H1 (cell line): ENCODE results near the gene RAMP1. TPM values are rescaled to one million over a fixed set of nuclear protein-coding genes. Genes with fewer than 3 reads are reported as not detected.

Experiments
- CHD1 ChIP-seq: IDR thresholded peaks from 2 replicates; pipeline ENCODE4 v1.6.1; 2012; ENCODE audit warnings: low read depth, low read length, improper control_type of control experiment
- CTBP2 ChIP-seq: IDR thresholded peaks from 2 replicates; pipeline ENCODE4 v1.7.0; 2011; ENCODE audit warnings: borderline replicate concordance, mild to moderate bottlenecking, moderate library complexity, mixed read lengths, low read length; ENCODE audit not compliant: insufficient read depth, insufficient read length
- POLR2A ChIP-seq, 2 experiments: IDR thresholded peaks; 1 replicate in 1 of 2; 2 replicates in 1 of 2; pipeline ENCODE4 v1.6.1; 2011; ENCODE audit warnings: low read depth in 2 of 2, low read length in 2 of 2, mild to moderate bottlenecking in 2 of 2; ENCODE audit errors: control extremely low read depth in 1 of 2
- RBBP5 ChIP-seq: IDR thresholded peaks from 2 replicates; pipeline ENCODE4 v1.7.1; 2012; ENCODE audit warnings: low read depth, mild to moderate bottlenecking, inconsistent platforms, low read length, moderate library complexity, borderline replicate concordance
- SP2 ChIP-seq: IDR thresholded peaks from 2 replicates; pipeline ENCODE4 v1.6.1; 2012; ENCODE audit warnings: mild to moderate bottlenecking, low read length, inconsistent platforms
- SP4 ChIP-seq: IDR thresholded peaks from 2 replicates; pipeline ENCODE4 v1.6.1; 2012; ENCODE audit warnings: low read length, inconsistent platforms
- polyA plus RNA-seq, 7 experiments: library from polyadenylated mRNA; depleted of rRNA in 3 of 7; stranded (reverse) in 5 of 7; unstranded in 2 of 7; fragments of >200 nt in 5 of 7; fragments of 200-250 nt in 2 of 7; gene quantifications; 1 replicate in 5 of 7; 2 replicates in 1 of 7; 4 replicates in 1 of 7; pipeline versions ENCODE4 v1.2.1 to v1.2.3, GENCODE V29; 2011 to 2013; ENCODE audit warnings: missing spikeins in 2 of 7, mixed read lengths in 2 of 7
- total RNA-seq: library from RNA; stranded (reverse); fragmentation: NEBNext Ultra II Directional; extraction: Animal tissue kit (Norgen Biotek cat#: 25700); gene quantifications from 2 replicates; pipeline ENCODE4 v1.2.1, GENCODE V29; 2021

The RAMP1 gene
- total and polyA plus RNA-seq, 2 of the 8 experiments (the other 6 are each of a cell fraction or from before 2014, with no cell fraction given): 0.65 to 4.3 TPM

DNA sequence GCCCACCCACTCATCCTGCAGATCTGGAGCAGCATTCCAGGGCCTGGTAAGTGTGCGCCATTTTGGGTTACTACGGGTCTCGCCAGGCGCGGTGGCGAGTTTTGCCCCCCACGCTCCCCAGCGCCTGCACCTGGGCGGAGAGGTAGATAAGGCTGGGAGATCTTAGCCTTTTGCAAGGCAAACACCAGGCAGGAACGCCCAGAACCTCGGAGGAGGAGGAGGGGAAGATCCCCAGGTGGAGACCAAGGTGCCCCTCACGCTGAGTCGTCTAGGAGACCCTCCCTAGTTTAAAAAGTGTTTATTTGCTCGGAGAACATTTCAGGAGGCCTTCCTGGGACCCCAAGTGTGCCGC lies 365 bp upstream of the RAMP1 start (continued):
- no peak for TF ChIP-seq RBBP5
- no peak for TF ChIP-seq SP2
- TF ChIP-seq POLR2A (IDR thresholded peaks at IDR 0.05; ENCODE audit: control extremely low read depth in 1 of 2, low read depth in 2 of 2, low read length in 2 of 2): no peak
- no peak for TF ChIP-seq CTBP2
- TF ChIP-seq SP4: no peak
- no peak for TF ChIP-seq CHD1
